ENCODE measurements around the gene GCDH.

GRCh38 chr19:12859546-12859945 lies 31.4 kb upstream of the GCDH start:
- TF ChIP-seq EZH2 (IDR thresholded peaks at IDR 0.05; ENCODE audit: insufficient read depth, poor library complexity, severe bottlenecking) (no peak), EZH2phosphoT487 (IDR thresholded peaks at IDR 0.05; ENCODE audit: insufficient read depth, low read depth) (no peak)

Measured in GM23248 (cell line).